Measurements from ENCODE around the gene HS3ST2.

HS3ST2 gene

GRCh38 chr16:22926105-22926751 lies 112.3 kb downstream of the HS3ST2 start:
- no peak overlapping the region for H3K4me3 ChIP-seq
- no peak overlapping the region for H3K27ac ChIP-seq
- no peaks in the 10 kb centered on the region for H3K4me1 ChIP-seq
- no peaks in the 10 kb centered on the region for H3K36me3 ChIP-seq
- TF ChIP-seq CTCF (IDR thresholded peaks at IDR 0.05) = no peak
- DNase-seq = no peak
- H3K27me3 ChIP-seq = peaks cover 0 to 11% of the 10 kb centered on the region in 2 donors
- H3K9me3 ChIP-seq = no peaks in the 10 kb centered on the region
- intact Hi-C loops (cut with DNase I; ENCODE audit: low total_unique reads) = no loop called here

- no peaks in the 10 kb centered on the region for H3K36me3 ChIP-seq
- H3K4me3 ChIP-seq = no peak overlapping the region
- peaks cover 0 to 15% of the 10 kb centered on the region in 2 donors for H3K27me3 ChIP-seq
- no peak for TF ChIP-seq CTCF (IDR thresholded peaks at IDR 0.05)
- intact Hi-C loops (cut with DNase I; ENCODE audit: low total_unique reads) = no loop called here
- H3K9me3 ChIP-seq = no peaks in the 10 kb centered on the region
- H3K27ac ChIP-seq = no peak overlapping the region
- no peak for DNase-seq
- H3K4me1 ChIP-seq = no peaks in the 10 kb centered on the region
Measured at GRCh38 chr16:22927306-22927705, 113.3 kb downstream of the HS3ST2 start.

- no peak overlapping the region for H3K27ac ChIP-seq
- no peaks in the 10 kb centered on the region for H3K36me3 ChIP-seq
- DNase-seq = no peak
- intact Hi-C loops (cut with DNase I; ENCODE audit: low total_unique reads) = no loop called here
- TF ChIP-seq CTCF (IDR thresholded peaks at IDR 0.05) = no peak
- H3K9me3 ChIP-seq = no peaks in the 10 kb centered on the region
- no peak overlapping the region for H3K4me3 ChIP-seq
- peaks cover 0 to 11% of the 10 kb centered on the region in 2 donors for H3K27me3 ChIP-seq
- no peaks in the 10 kb centered on the region for H3K4me1 ChIP-seq
Measured at GRCh38 chr16:22928882-22929435, 115.0 kb downstream of the HS3ST2 start.

- Histone ChIP-seq H3K36me3 (no peaks in the 10 kb centered on the region), H3K27me3 (peaks cover 0 to 11% of the 10 kb centered on the region in 2 donors), H3K4me3 (no peak overlapping the region), H3K4me1 (no peaks in the 10 kb centered on the region), H3K9me3 (no peaks in the 10 kb centered on the region), H3K27ac (no peak overlapping the region)
- intact Hi-C loops (cut with DNase I; ENCODE audit: low total_unique reads) = no loop called here
- no peak for DNase-seq
- TF ChIP-seq CTCF (IDR thresholded peaks at IDR 0.05) = no peak
Measured at GRCh38 chr16:22929461-22929860, 115.5 kb downstream of the HS3ST2 start.

- Histone ChIP-seq H3K36me3 (no peaks in the 10 kb centered on the region), H3K4me1 (no peaks in the 10 kb centered on the region), H3K27ac (no peak overlapping the region), H3K27me3 (peaks cover 0 to 6% of the 10 kb centered on the region in 2 donors), H3K9me3 (no peaks in the 10 kb centered on the region), H3K4me3 (no peak overlapping the region)
- no peak for DNase-seq
- no peak for TF ChIP-seq CTCF (IDR thresholded peaks at IDR 0.05)
- intact Hi-C loops (cut with DNase I; ENCODE audit: low total_unique reads) = no loop called here
Measured at GRCh38 chr16:22932032-22932771, 118.2 kb downstream of the HS3ST2 start.
